Bone marrow (tissue), 2 donors: ENCODE data around the gene PTS.

Source experiments
- DNase-seq, 2 donors: peaks; one replicate each; lab custom pipeline; 2025; lab: John Stamatoyannopoulos, UW

Gene PTS

GRCh38 chr11:112222303-112222702 is 3.9 kb upstream of the PTS start:
- no peak for DNase-seq

- no peak for DNase-seq
Observed at GRCh38 chr11:112223121-112223520, 3.1 kb upstream of the PTS start.

- DNase-seq, result no peak
Observed at GRCh38 chr11:112223754-112224532, 2.3 kb upstream of the PTS start.

DNA sequence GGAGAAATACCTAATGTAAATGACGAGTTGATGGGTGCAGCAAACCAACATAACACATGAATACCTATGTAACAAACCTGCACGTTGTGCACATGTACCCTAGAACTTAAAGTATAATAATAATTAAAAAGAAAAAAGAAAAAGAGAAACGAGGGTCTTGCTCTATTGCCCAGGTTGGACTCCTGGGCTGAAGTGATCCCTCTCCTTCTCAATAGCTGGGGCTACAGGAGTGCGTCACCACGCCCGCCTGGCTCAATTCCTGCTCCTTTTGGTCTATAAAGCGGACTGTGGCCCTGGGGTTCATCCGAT is 521 bp upstream of the PTS start:
- DNase-seq, result no peak

DNA sequence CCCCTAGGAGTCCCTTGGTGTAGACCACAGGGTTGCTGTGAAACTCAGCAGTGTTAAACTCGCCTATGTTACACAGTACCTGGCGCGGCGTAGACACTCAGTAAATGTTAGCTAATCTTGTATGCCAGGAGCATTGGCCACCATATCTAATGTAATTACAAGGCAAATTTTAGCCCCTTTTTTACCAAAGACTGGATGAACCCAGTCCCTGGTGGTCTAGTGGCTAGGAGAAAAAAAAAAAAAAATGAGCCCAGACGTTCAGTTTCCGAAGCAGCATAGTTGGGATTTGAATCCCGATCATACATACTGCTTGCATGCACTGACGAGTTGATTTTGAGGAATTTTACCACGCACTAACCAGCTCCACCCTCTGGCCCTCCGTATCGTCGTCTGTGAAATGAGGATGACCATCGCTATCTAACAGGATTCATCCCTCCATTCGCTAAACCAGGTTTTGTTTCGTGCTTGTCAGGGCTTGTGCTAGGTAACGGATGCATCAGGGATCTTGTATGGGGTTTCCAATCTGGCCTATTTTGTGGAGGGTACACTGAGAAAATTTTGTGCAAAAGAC is 688 bp downstream of the PTS start:
- no peak for DNase-seq

DNA sequence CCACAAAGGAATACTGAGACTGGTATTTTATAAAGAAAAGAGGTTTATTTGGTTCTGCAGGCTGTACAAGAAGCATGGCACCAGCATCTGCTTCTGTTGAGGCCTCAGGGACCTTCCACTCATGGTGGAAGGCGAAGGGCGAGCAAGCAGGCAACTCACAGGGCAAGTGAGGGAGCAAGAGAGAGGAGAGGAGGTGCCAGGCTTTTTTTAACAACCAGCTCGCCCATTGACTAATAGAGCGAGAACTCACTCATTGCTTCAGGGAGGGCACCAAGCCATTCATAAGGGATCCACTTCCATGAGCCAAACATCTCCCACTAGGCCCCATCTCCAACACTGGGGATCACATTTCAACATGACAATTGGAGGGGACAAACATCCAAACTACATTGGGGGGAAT is 1.2 kb downstream of the PTS start:
- no peak for DNase-seq

DNA sequence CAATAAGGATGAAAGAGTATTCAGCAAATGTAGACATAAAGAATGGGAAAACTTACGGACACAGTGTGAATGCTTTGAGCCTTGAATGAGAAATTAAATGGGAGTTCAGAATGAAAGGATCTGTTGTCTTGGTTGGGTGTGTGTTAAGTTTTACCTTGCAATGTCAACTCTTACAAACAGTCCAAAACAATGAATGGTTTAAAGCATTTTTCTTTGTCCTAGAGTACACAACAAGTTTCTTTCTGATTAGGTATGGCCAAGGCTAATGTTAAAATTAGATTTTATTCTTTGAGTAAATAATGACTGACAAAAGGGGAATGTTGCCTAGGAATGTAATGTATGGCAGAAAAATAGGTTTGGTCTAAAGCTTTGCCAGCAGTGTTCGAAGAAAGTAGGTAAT is 2.5 kb downstream of the PTS start:
- no peak for DNase-seq

DNA sequence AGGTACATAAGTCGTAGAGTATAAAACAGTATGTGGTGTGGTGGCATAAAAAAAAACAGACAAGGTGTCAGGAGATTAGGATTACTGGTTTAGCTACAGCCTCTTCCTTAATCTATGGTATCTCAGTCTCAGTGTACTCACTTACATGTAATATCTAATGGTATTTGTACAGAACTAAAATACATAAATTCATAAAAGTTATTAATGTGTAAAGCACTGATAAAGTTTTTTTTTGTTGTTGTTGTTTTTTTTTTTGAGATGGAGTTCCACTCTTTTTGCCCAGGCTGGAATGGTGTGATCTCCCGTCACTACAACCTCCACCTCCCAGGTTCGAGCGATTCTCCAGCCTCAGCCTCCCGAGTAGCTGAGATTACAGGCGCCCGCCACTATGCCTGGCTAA is 2.9 kb downstream of the PTS start:
- no peak for DNase-seq

GRCh38 chr11:112229746-112230433 is 3.7 kb downstream of the PTS start:
- no peak for DNase-seq

GRCh38 chr11:112231952-112232351 is 5.7 kb downstream of the PTS start:
- no peak for DNase-seq

- DNase-seq, result no peak
Observed at GRCh38 chr11:112235750-112236390, 9.6 kb downstream of the PTS start.

DNA sequence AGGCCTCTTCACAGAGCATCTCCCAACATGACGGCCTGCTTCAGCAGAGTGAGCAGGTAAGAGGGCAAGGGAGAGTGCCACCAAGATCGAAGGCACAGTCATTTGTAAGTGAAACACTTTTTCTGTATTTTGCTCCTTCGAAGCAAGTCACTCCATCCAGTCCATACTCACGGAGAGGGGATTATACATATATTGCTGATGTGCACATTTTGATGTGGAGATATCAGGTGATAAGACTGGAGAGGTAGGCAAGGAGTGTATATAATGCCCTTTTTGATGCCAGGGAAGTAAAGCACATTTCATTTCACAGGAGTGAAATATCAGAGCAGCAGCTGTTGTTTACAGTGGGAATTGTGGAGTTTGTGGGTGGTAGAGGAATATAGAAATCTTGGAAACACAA is 11.2 kb downstream of the PTS start:
- DNase-seq, result no peak

- no peak for DNase-seq
Observed at GRCh38 chr11:112238041-112238440, 11.8 kb downstream of the PTS start.

DNA sequence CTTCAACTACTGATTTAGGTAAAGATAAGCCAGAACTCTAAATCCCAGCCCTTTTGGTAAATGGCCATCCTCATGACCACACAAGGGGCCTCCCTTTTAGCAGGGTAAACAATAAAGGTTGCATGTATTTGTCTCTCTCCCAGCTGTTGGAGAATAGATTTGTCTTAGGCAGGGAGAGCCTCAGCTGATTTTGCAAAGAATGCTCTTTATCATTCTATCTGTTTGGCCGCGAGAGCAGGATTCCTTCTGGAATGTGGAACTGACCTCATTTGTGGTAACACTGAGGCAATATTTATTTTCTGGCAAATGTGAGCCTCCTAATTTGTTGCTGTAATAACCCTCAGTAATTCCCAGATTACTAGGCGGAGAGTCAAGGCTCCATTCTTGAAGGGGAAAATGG is 15.3 kb downstream of the PTS start:
- no peak for DNase-seq

- no peak for DNase-seq
Observed at GRCh38 chr11:112247201-112247600, 21.0 kb downstream of the PTS start.

GRCh38 chr11:112248201-112248600 is 22.0 kb downstream of the PTS start:
- DNase-seq, result no peak

DNA sequence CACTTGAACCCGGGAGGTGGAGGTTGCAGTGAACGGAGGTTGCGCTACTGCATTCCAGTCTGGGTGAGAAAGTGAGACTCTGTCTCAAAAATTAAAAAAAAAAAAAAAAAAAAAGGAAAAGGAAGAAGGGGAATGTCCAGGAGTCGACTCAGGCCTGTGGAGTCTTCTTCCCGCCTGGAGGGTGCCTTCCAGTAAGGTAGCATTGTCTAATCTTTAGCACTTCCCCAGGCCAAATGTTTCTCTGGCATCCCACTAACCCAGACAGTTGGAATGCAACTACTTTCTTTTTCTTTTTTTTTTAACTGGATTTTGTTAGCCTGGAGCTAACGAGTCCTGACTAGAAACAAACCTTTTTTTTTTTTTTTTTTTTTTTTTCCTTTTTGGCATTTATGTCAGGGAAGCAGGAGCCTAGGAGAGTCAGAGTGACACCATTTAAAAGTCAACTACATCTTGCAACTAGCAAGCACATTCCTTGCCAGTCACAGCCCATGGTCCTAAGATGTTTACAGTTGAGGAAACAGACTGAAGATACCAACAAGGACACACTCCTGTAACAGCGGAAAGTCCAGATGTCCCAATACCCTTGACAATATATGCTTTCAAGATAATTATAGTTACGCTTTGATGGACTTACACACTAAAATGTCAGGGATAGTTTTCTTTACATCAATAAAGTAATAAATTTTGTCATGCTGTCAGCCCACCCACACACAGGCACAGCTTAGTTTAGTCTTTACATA is 23.8 kb downstream of the PTS start:
- DNase-seq, result no peak

- no peak for DNase-seq
Observed at GRCh38 chr11:112253605-112254242, 27.5 kb downstream of the PTS start.

DNA sequence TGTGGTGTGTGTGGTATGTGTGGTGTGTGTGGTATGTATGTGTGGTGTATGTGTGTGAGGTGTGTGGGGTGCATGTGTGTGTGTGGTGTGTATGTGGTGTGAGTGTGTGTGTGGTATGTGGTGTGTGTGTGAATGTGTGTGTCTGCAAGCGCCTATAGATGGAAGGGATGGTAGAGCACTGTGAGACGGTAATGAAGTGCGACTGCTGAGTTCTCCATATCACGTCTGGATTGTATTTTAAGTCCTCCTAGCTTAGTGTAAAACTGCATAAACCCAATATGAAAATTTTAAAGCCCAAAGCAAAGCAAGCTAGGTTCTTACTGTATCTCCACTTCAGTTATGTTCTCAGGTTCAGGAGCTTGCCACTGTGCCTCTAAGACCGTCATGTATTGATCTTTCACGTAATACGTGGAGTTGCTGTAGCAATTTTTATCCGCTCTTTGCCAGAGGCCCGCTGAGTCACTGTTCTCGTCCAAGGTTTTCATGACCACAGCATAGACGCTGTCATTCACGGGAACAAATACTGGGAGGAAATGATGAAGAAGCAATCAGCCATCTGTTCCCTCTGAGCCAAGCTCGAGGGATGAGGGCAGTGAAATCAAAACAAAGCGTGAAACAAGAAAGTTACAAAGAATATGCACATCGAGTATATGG is 29.0 kb downstream of the PTS start:
- peak in 1 of 2 donors; percentile 13 for DNase-seq

- no peak for DNase-seq
Observed at GRCh38 chr11:112260490-112260889, 34.3 kb downstream of the PTS start, which contains the start of gene PLET1. PLET1 (minus strand) TSS chr11:112260860; CDS start chr11:112260589, 271 bp downstream.
